Measurements from ENCODE around the gene DIPK1B.
A peak's percentile ranks its signal among the peaks of the same experiment; 100 is the strongest.

DIPK1B gene

DNA sequence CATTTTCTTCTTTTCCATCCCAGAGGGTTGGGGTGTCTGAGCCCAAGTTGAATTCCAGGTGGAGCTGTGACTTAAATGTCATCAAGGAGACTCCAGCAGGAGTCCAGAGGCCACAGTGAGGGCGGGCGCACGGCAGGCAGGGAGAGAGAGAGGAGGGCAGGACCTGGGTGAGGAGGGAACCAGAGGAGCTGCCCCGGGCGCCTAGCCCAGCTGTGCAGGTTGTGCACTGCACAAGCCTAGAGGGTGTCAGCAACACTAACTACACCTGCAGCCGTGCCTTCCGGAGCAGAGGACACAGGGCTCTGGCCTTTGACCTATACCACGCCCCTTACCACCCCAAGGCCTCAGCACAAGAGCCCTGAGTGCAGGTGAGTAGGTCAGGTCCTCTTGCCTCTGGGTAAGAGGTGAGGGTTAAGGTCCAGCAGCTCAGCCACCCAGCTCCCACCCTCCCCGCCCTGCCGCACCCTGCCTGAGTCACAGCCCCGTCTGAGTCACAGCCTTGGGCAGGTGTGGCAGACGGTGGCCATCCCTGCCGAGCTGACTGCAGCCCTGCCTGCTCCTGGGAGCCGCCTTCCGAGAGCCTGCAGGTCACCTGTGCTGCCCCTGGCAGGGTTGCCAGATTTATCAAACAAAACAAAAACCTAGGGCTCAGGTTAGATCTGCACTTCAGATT is 18.7 kb upstream of the DIPK1B start:
- H3K27ac ChIP-seq, result peak overlapping the region; percentile 83; the same call in 1 of the 2 replicates
- TF ChIP-seq, protein P1, sequence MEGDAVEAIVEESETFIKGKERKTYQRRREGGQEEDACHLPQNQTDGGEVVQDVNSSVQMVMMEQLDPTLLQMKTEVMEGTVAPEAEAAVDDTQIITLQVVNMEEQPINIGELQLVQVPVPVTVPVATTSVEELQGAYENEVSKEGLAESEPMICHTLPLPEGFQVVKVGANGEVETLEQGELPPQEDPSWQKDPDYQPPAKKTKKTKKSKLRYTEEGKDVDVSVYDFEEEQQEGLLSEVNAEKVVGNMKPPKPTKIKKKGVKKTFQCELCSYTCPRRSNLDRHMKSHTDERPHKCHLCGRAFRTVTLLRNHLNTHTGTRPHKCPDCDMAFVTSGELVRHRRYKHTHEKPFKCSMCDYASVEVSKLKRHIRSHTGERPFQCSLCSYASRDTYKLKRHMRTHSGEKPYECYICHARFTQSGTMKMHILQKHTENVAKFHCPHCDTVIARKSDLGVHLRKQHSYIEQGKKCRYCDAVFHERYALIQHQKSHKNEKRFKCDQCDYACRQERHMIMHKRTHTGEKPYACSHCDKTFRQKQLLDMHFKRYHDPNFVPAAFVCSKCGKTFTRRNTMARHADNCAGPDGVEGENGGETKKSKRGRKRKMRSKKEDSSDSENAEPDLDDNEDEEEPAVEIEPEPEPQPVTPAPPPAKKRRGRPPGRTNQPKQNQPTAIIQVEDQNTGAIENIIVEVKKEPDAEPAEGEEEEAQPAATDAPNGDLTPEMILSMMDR (conservative IDR thresholded peaks at IDR 0.05), result no peak
- no peak for TF ChIP-seq ZFX (IDR thresholded peaks at IDR 0.05)

DNA sequence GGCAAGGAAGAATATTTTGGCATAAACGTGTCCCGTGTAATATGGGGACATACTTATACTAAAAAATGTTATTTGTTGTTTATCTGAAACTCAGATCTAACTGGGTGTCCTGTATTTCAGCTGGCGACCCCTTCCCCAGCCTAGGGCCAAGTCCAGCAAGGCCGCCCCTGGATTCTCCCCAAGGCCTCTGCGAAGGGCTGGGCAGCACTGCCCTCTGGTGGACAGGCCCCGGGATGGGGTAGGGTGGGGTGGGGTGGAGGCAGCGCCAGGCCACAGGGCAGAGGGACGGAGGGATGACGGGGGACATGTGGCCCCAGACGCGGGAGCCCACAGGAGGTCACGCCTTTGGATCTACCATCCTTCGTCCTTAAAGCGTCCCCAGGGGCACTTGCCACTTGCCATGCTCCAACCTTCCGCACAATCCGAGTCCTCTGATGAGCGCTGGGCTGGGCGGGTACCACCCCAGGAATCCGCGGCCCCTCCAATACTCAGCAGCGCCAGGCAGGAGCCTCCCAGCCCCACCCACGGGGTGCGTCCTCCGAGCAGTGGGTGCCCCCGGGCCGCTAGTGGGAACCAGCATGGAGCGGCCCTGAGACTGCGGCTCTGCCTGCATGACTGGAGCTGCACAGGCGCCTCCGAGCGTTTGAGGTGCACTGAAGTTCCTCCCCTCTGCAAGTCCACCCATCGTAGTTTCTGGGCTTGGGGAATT is 18.1 kb upstream of the DIPK1B start:
- H3K27ac ChIP-seq, result peak overlapping the region; percentile 83
- no peak for TF ChIP-seq ZFX (IDR thresholded peaks at IDR 0.05)
- TF ChIP-seq, protein P1 (conservative IDR thresholded peaks at IDR 0.05), result peak; percentile 96

DNA sequence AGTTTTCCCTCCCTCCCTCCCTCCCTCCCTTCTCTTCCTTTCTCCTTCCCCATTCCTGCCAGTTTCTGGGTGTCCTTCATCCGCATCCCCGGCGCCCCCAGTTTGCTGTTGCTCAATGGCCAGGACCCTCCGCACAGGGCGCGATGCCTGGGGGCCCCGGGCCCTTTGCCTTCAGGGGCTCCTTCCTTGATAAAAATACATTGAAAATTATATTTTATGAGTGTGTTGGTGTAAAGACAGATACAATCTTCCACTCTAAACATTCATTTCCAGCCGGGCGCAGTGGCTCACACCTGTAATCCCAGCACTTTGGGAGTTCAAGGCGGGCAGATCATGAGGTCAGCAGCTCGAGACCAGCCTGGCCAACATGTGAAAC is 17.5 kb upstream of the DIPK1B start:
- TF ChIP-seq, protein P1 (conservative IDR thresholded peaks at IDR 0.05), result no peak
- no peak for TF ChIP-seq ZFX (IDR thresholded peaks at IDR 0.05)
- H3K27ac ChIP-seq, result peak overlapping the region; percentile 83

DNA sequence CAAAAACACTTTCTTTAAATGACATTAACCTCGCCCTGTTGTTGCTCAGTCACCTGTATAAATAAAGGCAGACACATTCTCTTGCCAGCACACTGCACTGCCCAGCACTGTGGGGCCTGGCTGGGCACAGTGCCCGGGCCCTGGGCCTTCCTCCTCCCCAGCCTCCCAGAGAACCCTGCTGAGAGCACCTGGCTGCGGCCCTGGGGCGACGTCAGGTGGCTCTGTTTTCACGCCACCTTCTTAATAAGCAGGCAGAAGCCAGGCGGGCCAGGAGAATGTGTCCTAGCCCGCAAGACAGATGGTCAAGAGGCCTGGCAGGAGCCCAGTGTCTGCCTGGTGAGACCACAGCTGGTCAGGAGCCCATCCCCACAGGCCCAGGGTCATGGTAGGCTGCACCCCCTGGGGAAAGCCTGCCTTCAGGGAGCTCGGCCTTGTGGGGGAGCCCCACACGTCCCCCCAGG is 16.9 kb upstream of the DIPK1B start:
- H3K27ac ChIP-seq, result peak overlapping the region; percentile 83
- no peak for TF ChIP-seq ZFX (IDR thresholded peaks at IDR 0.05)
- TF ChIP-seq, protein P1 (conservative IDR thresholded peaks at IDR 0.05), result no peak

DNA sequence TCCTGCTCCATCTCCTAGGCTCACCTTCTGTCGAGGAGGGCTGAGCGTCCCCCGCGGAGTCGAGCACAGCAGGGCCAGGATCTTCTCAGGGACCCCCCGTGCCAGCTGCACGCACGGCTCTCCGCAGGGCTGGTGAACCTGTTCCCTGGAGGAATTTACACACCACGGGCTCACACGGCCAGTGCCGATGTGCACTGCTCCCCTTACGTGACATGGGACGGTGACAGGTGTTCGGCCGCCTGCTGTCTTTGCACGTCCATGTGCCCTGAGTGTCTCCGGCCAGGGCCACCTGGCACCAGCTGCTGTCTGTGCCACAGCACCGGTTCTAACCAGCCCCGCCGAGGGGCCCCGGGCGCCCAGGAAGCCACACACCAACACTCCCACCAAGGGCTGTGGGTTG is 16.4 kb upstream of the DIPK1B start:
- H3K27ac ChIP-seq, result peak overlapping the region; percentile 83
- TF ChIP-seq, protein P1 (conservative IDR thresholded peaks at IDR 0.05), result no peak
- no peak for TF ChIP-seq ZFX (IDR thresholded peaks at IDR 0.05)

DNA sequence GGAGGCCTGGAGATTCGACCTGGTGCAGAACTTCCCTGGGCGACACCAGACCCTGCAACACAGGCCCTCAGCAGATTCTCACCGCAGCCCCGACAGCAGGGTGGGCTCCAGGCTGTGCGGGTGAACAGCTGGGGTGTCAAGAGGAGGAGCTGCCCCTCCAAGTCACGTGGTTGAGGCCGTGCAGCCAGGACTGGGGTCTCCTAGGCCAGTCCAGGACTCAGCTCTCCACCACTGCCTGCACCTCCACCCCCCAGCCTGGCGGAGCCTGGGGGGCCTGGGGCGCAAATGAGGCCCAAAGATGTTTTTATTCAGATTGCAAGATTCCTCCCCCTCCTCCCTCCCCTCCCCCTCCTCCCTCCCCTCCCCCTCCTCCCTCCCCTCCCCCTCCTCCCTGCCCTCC is 15.9 kb upstream of the DIPK1B start:
- TF ChIP-seq, protein P1 (conservative IDR thresholded peaks at IDR 0.05), result no peak
- no peak for TF ChIP-seq ZFX (IDR thresholded peaks at IDR 0.05)
- peak overlapping the region; percentile 83 for H3K27ac ChIP-seq

DNA sequence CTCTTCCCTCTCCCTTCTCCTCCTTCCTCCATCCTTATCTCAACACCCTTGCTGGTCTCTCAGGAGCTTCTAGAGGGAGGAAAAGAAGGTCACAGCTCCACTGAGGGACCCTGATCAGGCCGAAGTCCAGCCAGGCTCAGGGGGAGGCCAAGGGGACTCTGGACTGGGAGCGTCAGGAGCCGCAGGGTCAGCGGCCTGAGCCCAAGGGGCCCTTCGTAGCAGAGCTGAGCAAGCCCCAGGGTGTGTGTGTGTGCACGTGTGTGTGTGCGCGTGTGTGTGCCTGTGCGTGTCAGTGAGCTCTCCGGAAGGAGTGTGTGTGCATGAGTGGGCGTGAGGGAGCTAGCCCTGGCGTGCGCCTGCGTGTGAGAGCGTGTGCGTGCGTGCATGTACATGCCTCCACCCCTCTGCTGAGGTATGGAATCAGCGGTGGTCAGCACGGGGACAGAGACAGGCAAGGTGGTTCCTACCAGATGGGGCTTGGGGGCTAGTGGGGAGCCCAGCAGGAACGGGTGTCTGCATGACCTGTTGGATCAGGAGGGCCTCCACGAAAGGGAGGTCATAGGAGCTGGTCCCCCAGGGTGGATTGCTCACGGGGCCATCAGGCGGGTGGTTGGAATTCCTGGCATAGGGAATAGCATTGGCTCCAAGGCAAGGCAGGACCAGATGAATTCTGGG is 15.1 kb upstream of the DIPK1B start:
- peak overlapping the region; percentile 13; the same call in 1 of the 2 replicates for H3K27ac ChIP-seq
- TF ChIP-seq ZFX (IDR thresholded peaks at IDR 0.05), result no peak
- TF ChIP-seq, protein P1 (conservative IDR thresholded peaks at IDR 0.05), result no peak
